NT2/D1 (cell line): ENCODE data around the gene KCNG4.
"Not testable (repeated sequence)": the region's sequence is repeated elsewhere in the genome, so short reads cannot be mapped to it uniquely, and the experiment has no call there.

ENCODE experiments used
- DNase-seq: peaks from one replicate; pipeline ENCODE4 v3.0.0-alpha.2; 2011; ENCODE audit warnings: low read depth, low spot score
- H3K27me3 ChIP-seq: 2 replicates; pipeline ENCODE4 v1.6.0; 2011; ENCODE audit warnings: mild to moderate bottlenecking; ENCODE audit not compliant: insufficient read length, insufficient read depth
- H3K36me3 ChIP-seq: 2 replicates; pipeline ENCODE4 v1.6.1; 2011; ENCODE audit warnings: mild to moderate bottlenecking, low read length, mixed read lengths; ENCODE audit not compliant: insufficient read depth, insufficient read length
- H3K4me1 ChIP-seq: 2 replicates; pipeline ENCODE4 v1.5.1; 2011; ENCODE audit not compliant: insufficient read depth, insufficient read length
- H3K4me3 ChIP-seq: 2 replicates; pipeline ENCODE4 v1.5.1; 2011; ENCODE audit warnings: low read depth; ENCODE audit not compliant: insufficient read length
- H3K9ac ChIP-seq: 2 replicates; pipeline ENCODE4 v1.6.0; 2011; ENCODE audit warnings: low read depth; ENCODE audit not compliant: insufficient read length
- H3K9me3 ChIP-seq: 2 replicates; pipeline ENCODE4 v1.5.1; 2011; ENCODE audit warnings: mild to moderate bottlenecking, low read length; ENCODE audit not compliant: insufficient read depth
- SUZ12 ChIP-seq: IDR thresholded peaks from 2 replicates; pipeline ENCODE4 v1.6.1; 2011; ENCODE audit not compliant: insufficient read length, insufficient read depth; ENCODE audit errors: extremely low read depth
- YY1 ChIP-seq: IDR thresholded peaks from 2 replicates; pipeline ENCODE4 v1.6.1; 2011; ENCODE audit not compliant: insufficient read length, insufficient read depth
- ZNF274 ChIP-seq: IDR thresholded peaks from 2 replicates; pipeline ENCODE4 v1.6.1; 2011; ENCODE audit warnings: mild to moderate bottlenecking, low read depth, low read length

The KCNG4 gene

DNA sequence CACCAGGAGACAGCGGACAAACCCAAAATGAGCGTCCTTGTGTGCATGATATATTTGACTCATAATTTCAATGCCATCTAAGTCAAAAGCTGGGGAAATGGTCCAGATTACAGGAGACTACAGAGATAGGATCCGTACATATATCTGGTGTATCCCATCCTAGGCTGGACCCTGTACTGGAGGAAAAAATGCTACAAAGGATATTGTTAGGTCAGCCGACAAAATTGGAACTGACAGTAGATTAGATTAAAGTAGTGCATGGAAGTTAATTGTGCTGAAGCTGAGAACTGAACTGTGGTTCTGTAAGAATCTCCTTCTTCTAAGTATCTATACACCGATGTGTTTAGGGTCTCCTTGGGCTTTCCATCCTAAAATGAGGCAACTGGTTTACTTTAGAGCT is 24.3 kb downstream of the KCNG4 start:
- no peaks in the 10 kb centered on the region for H3K9me3 ChIP-seq
- H3K9ac ChIP-seq = no peak overlapping the region
- TF ChIP-seq SUZ12 (no peak), YY1 (no peak), ZNF274 (no peak)
- H3K36me3 ChIP-seq = no peaks in the 10 kb centered on the region
- DNase-seq = no peak
- H3K4me1 ChIP-seq = peaks cover 3% of the 10 kb centered on the region
- no peak overlapping the region for H3K4me3 ChIP-seq
- H3K27me3 ChIP-seq = no peaks in the 10 kb centered on the region

DNA sequence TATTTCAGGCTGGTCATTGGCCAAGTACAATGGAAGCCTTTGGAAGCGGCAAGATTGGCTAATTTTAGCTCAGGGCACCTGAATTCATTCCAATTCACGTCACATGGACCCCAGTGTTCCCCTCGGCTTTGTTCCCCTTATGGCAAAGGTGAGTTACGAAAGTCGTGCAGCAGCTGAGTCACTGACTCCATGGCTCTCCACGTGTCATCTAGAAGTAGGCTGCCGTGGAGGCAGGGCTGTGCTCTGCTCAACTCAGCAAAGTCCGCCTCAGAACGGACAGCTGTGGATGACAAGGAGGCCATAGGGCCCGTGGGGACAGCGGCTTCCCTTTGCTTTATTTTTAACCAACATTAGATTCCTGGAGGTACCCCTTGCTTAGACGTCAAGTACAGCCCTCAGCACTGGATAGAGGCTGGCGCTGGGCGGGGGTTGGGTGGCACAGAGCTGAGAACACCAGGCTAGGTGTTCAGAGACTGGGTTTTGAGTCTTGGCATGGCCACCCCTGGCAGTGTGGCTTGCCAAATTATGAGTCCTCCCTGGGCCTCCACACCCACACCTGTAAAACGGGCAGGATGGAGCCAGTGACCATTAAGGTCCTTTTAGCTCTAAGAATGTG is 25.3 kb downstream of the KCNG4 start:
- H3K36me3 ChIP-seq = no peaks in the 10 kb centered on the region
- TF ChIP-seq ZNF274 = no peak
- no peak for TF ChIP-seq SUZ12
- TF ChIP-seq YY1 = no peak
- H3K4me1 ChIP-seq = no peaks in the 10 kb centered on the region
- no peak for DNase-seq
- H3K9me3 ChIP-seq = no peaks in the 10 kb centered on the region
- H3K4me3 ChIP-seq = no peak overlapping the region
- no peaks in the 10 kb centered on the region for H3K27me3 ChIP-seq
- no peak overlapping the region for H3K9ac ChIP-seq

DNA sequence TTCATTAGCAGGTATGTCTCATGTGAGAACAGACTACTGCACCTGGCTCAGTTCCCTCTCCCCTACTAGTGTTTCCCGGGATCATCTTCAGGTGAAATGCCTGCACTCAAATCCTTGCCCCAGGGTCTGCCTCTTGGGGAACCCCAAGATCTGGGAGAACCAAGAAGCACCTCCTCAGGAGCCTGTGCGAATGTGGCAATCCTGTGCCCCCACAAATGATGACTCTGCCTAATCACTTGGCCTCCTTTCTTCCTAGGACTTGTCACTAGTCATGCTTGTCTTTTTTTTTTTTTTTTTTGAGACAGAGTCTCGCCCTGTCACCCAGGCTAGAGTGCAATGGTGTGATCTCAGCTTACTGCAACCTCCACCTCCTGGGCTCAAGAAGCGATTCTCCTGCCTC is 27.2 kb downstream of the KCNG4 start:
- peaks cover 8% of the 10 kb centered on the region for H3K4me1 ChIP-seq
- TF ChIP-seq SUZ12 = no peak
- TF ChIP-seq YY1 = no peak
- TF ChIP-seq ZNF274 = no peak
- no peak overlapping the region for H3K4me3 ChIP-seq
- no peak for DNase-seq
- no peaks in the 10 kb centered on the region for H3K27me3 ChIP-seq
- H3K36me3 ChIP-seq = no peaks in the 10 kb centered on the region
- H3K9me3 ChIP-seq = no peaks in the 10 kb centered on the region
- no peak overlapping the region for H3K9ac ChIP-seq

DNA sequence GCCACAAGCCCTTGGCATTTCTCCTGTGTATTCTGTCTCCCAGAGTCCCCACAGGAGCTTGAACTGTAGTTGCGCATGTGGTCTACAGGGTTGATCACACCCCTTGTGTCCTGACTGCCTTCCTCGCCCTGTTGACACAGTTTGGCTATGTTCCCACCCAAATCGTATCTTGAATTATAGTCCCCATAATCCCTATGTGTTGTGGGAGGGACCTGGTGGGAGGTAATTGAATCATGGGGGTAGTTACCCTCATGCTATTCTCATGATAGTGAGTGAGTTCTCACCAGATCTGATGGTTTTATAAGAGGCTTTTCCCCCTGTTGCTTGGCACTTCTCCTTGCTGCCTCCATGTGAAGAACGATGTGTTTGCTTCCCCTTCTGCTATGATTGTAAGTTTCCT is 27.7 kb downstream of the KCNG4 start:
- no peaks in the 10 kb centered on the region for H3K36me3 ChIP-seq
- peaks cover 8% of the 10 kb centered on the region for H3K4me1 ChIP-seq
- H3K27me3 ChIP-seq = no peaks in the 10 kb centered on the region
- H3K9me3 ChIP-seq = no peaks in the 10 kb centered on the region
- H3K9ac ChIP-seq = no peak overlapping the region
- no peak overlapping the region for H3K4me3 ChIP-seq
- TF ChIP-seq YY1 (no peak), SUZ12 (no peak), ZNF274 (no peak)
- DNase-seq = no peak

DNA sequence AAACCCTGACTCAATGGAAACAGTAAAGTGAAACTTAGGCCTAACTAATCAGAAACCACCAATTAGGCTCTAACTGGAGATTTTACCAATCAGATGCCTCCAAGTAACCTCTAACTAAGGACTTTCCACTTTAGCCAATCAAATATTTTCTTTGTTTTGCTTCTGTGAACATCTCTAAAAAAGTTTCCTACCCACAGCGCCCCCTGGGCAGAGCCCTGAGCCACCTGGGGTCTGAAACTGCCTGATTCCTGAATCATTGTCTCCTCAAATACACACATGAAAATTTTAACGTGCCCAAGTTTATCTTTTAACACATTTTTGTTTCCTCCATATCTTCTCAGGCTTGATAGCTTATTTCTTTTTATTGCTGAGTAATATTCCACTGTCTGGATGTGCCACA is 29.8 kb downstream of the KCNG4 start:
- H3K4me3 ChIP-seq = no peak overlapping the region
- no peaks in the 10 kb centered on the region for H3K27me3 ChIP-seq
- H3K36me3 ChIP-seq = no peaks in the 10 kb centered on the region
- no peak for TF ChIP-seq SUZ12
- no peak overlapping the region for H3K9ac ChIP-seq
- no peaks in the 10 kb centered on the region for H3K9me3 ChIP-seq
- peaks cover 8% of the 10 kb centered on the region for H3K4me1 ChIP-seq
- no peak for DNase-seq

DNA sequence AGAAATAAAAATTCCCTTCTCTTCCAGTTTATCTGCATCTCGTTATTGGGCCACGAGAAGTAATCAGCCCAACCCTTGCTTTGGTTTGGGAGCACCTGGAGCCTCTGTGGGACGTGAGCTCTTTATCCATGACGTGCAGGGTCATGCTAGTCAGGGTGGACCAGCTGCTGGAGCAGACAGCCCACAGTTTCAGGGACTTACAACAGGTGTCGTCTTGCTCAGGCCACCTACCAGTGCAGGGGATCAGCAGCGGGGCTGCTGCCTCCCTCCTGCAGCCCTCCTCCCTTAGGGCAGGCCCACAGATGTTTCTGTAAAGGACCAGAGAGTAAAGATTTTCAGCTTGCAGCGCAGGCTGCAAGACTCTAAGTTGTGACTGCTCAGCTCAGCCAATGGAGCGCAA is 31.9 kb downstream of the KCNG4 start:
- no peaks in the 10 kb centered on the region for H3K9me3 ChIP-seq
- peaks cover 8% of the 10 kb centered on the region for H3K4me1 ChIP-seq
- no peak overlapping the region for H3K9ac ChIP-seq
- H3K4me3 ChIP-seq = no peak overlapping the region
- DNase-seq = no peak
- H3K36me3 ChIP-seq = no peaks in the 10 kb centered on the region
- H3K27me3 ChIP-seq = no peaks in the 10 kb centered on the region
- no peak for TF ChIP-seq ZNF274
- TF ChIP-seq YY1 = no peak
- TF ChIP-seq SUZ12 = no peak

DNA sequence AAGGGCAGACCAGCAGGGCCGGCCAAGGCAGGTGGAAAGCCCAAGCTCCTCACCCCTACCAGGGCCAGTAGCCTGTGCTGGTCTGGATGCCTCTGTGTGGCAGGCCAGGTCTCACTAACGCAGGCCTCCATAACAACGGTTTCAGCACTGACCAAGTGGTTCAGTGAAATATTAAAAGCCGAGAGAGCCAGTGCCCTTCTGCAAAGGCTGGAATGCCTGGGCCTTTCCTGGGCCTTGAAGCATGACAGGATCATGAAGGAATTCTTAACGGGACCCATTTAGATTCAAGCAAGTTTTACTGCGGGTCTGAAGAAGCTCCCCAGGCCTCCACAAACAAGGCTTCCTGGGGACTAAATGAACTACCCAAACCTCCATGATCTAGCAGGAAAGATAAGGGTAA is 32.6 kb downstream of the KCNG4 start:
- H3K4me1 ChIP-seq = peaks cover 8% of the 10 kb centered on the region
- H3K36me3 ChIP-seq = no peaks in the 10 kb centered on the region
- TF ChIP-seq ZNF274 = no peak
- TF ChIP-seq YY1 = no peak
- H3K27me3 ChIP-seq = no peaks in the 10 kb centered on the region
- no peak overlapping the region for H3K9ac ChIP-seq
- no peaks in the 10 kb centered on the region for H3K9me3 ChIP-seq
- no peak for DNase-seq
- no peak overlapping the region for H3K4me3 ChIP-seq

DNA sequence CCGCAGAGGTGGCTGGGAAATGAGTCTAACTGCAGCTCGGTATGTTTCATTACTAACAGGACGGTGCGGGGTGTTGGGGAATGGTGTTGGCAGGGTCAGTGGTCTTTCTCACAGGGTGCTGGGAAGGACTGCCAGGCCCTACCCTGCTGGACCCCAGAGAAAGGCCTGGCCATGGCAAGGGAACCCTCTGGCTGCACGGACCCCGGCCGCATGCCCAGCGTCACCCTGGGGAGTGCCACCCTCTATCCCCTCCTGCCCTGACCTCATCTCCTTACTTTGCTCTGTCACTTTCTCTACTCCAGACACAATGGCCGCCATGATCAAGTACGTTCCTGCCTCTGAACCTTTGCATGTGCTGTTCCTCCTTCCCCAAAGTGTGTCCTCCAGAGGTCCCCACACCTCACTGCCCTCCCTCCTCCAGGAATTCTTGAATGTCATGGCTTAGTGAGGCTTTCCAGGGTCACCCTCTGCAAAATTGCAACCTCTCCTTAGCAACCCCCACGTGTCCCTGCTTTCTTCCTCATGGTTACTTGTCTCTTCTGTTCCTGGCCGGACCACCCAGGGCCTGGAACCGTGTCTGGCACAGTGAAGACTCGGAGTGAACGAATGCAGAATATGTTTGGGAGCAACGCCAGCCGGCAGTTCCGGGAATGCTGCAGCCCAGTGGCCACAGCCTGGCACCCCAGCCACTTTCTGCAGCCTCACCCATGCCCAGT is 33.7 kb downstream of the KCNG4 start:
- H3K4me3 ChIP-seq = no peak overlapping the region
- no peaks in the 10 kb centered on the region for H3K27me3 ChIP-seq
- DNase-seq = no peak
- H3K4me1 ChIP-seq = peaks cover 8% of the 10 kb centered on the region
- H3K9ac ChIP-seq = no peak overlapping the region
- no peaks in the 10 kb centered on the region for H3K36me3 ChIP-seq
- H3K9me3 ChIP-seq = no peaks in the 10 kb centered on the region
- TF ChIP-seq ZNF274 = no peak
- no peak for TF ChIP-seq SUZ12
- TF ChIP-seq YY1 = no peak

DNA sequence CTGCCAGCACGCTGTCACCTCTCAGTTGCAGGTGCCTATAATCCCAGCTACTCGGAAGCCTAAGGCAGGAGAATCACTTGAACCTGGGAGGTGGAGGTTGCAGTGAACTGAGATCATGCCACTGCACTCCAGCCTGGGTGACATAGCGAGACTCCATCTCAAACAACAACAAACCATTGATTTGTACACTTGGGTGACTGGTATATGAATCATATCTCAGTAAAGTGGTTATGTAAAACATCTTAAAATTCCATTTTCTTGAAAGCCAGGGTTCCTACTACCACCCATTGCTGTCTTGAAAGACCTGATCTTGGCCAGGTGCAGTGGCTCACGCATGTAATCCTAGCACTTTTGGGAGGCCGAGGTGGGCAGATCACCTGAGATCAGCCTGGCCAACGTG is 34.7 kb downstream of the KCNG4 start:
- H3K36me3 ChIP-seq, H3K9ac ChIP-seq, H3K27me3 ChIP-seq, H3K9me3 ChIP-seq, DNase-seq, H3K4me1 ChIP-seq, H3K4me3 ChIP-seq: not testable (repeated sequence)

DNA sequence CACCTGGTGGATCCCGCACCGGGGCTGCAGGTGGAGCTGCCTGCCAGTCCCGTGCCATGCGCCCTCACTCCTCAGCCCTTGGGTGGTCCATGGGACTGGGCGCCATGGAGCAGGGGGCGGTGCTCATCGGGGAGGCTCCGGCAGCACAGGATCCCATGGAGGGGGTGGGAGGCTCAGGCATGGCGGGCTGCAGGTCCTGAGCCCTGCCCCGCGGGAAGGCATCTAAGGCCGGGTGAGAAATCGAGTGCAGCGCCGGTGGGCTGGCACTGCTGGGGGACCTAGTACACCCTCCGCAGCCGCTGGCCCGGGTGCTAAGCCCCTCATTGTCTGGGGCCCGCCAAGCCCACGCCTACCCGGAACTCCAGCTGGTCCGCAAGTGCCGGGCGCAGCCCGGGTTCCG is 35.3 kb downstream of the KCNG4 start:
- not testable (repeated sequence) for H3K27me3 ChIP-seq, H3K9me3 ChIP-seq, H3K36me3 ChIP-seq, DNase-seq, H3K4me3 ChIP-seq, H3K9ac ChIP-seq
- H3K4me1 ChIP-seq = peaks cover 15% of the 10 kb centered on the region
